Astrocyte (in vitro differentiated cells and primary cell): ENCODE data around the gene SPON1.

Experiments
- EZH2 ChIP-seq: IDR thresholded peaks from 2 replicates; pipeline ENCODE4 v1.6.1; 2012; ENCODE audit warnings: mild to moderate bottlenecking, low read length, inconsistent platforms; ENCODE audit not compliant: insufficient read depth
- TF ChIP-seq, protein P1 (sequence below): IDR thresholded peaks from 2 replicates; pipeline ENCODE4 v1.5.1; 2011; ENCODE audit warnings: low read depth, mild to moderate bottlenecking, inconsistent platforms, low read length, moderate library complexity; ENCODE audit not compliant: insufficient read depth

DNA sequence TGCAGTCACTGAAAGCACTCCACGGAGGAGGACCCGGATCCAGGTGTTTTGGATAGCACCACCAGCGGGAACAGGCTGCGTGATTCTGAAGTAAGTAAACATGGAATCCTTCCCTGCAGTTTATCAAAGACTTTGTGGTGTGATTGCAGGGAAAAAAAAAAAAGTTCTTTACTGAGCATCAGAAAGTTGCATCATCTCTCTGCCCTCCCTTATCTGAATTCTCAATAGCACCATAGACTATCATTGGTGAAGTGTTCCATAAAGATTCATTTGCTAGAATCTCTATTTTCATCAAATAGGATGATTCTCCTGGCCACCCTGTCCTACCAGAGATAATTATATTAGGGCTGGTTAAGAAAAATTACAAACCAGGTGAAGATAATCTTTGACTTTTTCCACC lies 79.0 kb downstream of the SPON1 start:
- TF ChIP-seq, protein P1, sequence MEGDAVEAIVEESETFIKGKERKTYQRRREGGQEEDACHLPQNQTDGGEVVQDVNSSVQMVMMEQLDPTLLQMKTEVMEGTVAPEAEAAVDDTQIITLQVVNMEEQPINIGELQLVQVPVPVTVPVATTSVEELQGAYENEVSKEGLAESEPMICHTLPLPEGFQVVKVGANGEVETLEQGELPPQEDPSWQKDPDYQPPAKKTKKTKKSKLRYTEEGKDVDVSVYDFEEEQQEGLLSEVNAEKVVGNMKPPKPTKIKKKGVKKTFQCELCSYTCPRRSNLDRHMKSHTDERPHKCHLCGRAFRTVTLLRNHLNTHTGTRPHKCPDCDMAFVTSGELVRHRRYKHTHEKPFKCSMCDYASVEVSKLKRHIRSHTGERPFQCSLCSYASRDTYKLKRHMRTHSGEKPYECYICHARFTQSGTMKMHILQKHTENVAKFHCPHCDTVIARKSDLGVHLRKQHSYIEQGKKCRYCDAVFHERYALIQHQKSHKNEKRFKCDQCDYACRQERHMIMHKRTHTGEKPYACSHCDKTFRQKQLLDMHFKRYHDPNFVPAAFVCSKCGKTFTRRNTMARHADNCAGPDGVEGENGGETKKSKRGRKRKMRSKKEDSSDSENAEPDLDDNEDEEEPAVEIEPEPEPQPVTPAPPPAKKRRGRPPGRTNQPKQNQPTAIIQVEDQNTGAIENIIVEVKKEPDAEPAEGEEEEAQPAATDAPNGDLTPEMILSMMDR, result no peak
- TF ChIP-seq EZH2, result no peak
